T-helper 2 cell (primary cell): Measurements from ENCODE around the gene ELF1.
A peak's percentile ranks its signal among the peaks of the same experiment; 100 is the strongest.
"Not testable (repeated sequence)": the region's sequence is repeated elsewhere in the genome, so short reads cannot be mapped to it uniquely, and the experiment has no call there.

ENCODE experiments used
- DNase-seq, 5 experiments: peaks; one replicate each; pipeline versions ENCODE4 v3.0.0 to v3.0.0-alpha.2; 2012 to 2022
- total RNA-seq, 2 donors: gene quantifications; one replicate each; lab custom pipeline; 2026; lab: John Stamatoyannopoulos, UW

ELF1 gene
- total RNA-seq = 385 to 533 reads per million in 2 donors

DNA sequence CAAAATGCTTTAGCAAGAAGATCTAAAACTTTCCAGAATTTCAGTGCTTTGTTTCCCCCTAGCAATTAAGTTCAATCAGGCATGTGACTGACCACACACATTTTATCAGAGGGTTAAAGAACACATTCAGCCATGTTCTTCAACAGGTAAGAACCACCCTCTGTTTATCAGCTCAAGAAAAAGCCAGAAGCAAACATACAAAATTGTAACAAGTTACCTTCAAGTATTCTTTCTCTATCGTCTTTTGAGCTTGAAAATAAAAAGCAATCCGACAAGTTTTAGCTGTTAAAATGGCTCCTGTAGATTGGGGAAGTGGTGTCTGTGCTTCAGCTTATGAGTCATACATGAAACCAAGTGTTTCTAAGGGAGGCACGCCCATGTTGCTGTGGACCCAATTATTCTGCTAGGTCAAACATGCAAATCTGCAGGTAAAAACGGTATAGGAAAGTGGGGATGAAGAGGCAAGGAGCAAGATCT, at the start of gene ELF1:
TSS of gene ELF1 (minus strand) at position 306 of the 477 bp plus-strand sequence. CDS start 37,262 bp downstream, outside the sequence.
- DNase-seq = peak; percentile 13 to 94 (median 44)

DNA sequence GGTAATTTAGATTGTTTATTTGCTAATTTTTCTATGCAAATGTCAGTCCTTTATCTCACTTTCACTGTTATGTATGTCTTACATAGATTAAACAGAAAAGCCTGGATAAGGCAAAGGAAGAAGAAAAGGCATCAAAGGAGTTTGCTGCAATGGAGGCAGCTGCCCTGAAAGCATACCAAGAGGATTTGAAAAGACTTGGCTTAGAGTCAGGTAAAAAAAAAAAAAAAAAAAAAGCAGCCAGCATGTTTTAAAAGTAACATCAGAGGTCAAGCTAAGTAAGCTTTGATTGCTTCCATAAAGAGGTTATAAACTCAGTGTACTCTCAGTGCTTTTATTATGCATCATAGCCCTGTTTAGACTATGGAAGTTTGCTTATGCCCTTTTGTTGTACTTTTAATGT, 46.0 kb upstream of the ELF1 start:
- DNase-seq = no peak

DNA sequence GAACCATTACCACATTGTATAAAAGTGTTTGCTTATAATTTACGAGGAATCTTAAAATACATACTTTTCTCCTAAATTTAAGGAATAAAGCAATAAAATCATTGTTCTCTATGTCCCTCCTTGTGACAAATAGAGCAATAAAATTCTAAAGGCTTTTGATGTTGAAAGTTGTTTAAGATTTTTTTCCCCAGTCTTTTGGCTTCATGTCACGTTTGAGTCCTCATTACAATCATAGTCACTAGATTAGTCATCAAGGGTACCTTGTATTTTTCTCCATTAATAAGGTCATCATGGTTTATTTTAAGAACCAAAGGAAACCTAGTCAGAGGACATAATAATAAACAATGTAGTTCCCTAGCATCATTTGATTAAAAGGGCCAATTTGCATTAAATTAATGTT, 45.4 kb upstream of the ELF1 start:
- no peak for DNase-seq

DNA sequence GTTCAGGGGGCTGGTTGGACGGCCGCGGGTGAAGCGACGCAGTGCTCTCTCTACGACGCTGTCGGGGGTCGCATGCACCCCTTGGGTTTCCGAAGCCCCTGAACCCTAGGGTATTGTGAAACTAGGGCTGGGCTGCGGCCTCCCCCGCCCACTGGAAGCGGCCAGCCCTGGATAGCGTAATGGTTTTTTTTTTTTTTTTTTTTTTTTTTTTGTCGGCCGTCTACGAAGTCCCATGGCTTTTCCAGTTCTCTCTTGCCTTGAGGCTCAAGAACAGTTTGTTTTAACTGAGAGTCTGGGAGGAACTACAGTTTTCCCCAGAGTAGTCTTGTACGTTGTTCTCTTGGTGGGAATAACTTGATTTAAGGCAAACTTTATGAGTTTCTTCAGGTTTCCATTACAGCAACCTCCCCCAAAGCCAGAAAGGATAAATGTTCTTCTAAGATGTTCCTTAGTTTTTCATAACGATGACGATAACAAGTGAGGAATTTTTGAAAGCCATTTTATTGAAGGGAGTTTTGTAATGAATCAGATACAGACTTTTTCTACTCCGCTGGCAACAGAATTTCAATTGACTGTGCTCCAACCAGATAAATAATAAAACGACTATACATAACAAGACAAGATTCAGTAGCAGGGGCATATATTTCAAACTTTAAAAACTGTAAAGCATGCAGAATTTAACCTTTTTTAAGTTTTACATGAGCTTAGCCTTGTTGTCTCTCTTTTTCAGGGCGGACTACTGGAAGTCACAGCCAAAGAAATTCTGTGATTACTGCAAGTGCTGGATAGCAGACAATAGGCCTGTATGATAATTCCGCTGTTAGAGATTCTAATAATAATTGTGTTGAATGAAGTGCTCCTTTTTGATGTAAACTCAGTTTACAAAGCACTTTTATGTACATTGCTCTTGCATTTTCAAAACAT, 43.1 kb upstream of the ELF1 start:
- DNase-seq = no peak

DNA sequence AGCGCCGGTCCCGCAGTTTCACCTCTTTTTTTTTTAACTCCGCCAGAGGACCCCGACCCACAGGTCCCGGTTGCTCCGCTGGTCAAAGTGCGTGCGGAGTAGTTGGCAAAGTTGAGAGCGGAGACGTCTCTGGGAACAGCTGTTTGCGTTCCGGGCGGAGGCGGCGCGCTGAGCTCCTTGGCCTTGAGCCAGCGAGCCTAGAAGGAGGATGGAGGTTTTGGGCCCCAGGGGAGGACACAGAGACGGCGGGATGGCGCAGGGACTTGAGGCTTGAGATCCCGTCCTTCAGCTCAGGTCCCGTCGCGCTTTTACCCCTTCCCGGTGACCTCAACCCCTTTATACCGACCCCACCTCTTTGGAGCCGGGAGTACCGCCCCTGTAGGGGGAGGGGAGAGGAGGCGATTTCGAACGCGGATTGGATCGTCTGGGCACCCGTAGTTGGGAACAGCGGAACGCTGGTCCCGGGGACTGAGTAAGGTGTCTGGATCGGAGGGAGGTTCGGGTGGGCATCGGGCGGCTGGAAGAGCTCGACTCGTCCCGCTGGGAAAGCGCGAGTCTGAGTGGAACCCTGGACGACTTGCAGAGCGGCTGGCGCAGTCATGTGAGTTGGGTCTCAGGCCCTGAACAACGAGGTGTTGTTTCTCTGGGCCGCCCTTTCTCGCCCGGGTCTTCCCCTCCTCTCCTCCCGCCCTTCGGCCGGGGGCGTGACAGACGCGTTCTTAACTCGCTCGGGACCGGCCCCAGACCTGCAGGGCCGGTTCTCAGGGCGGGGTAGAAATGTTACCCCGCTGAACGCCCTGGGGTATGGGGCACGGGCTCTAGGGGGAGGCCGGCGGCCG, 42.2 kb upstream of the ELF1 start, which contains the start of gene WBP4:
TSS of gene WBP4 (plus strand) at position 435 of the 839 bp plus-strand sequence. CDS start at position 600, 165 bp downstream.
- DNase-seq = peak; percentile 57 to 91 (median 80)

DNA sequence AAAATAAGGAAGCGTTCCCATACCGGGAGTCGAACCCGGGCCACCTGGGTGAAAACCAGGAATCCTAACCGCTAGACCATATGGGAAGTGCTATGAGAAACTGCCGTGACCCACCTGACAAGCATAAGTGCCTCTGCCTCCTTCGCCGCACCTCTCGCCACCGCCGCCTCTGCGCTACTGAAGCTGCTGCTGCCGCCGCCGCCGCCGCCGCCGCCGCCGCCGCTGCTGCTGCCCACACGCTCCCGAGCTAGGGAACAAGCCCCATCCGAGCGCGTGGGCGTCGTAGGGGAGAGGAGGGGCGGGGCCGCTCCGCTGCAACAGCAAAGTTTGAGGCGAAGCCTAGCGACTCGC, 41.6 kb upstream of the ELF1 start:
- peak; percentile 59 to 93 (median 83) for DNase-seq

DNA sequence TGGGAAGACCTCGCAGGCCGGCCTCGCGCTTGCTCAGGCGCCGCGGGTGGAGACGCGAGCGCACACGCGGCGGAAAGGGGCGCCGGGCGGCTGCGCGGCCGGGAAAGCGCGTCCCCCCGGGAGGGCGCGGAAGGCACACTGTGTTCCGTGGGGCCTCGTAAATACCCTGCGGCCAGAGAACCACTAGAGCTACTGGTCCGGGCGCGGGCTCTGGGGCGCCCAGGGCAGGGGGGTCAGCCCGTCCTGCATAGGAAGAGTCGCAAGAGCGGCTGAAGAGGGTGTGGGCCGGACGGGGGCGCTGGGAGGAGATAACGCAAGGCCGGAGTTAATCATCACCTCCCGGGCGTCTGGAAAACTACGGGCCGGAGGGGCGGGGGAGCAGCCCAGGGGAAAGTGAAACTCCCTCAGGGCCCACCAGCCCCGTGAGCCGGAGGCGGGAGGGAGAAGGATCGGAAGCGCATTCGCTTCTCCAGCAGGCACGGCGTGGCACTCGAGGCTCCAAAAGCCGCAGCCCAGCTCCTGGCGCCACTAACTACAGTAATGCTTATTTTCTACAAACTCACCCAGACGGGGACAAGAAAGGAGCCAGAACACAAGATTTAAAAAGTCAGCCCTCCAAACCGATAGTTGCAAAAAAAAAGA, 41.1 kb upstream of the ELF1 start:
- DNase-seq = peak; percentile 38 to 70 (median 65)

DNA sequence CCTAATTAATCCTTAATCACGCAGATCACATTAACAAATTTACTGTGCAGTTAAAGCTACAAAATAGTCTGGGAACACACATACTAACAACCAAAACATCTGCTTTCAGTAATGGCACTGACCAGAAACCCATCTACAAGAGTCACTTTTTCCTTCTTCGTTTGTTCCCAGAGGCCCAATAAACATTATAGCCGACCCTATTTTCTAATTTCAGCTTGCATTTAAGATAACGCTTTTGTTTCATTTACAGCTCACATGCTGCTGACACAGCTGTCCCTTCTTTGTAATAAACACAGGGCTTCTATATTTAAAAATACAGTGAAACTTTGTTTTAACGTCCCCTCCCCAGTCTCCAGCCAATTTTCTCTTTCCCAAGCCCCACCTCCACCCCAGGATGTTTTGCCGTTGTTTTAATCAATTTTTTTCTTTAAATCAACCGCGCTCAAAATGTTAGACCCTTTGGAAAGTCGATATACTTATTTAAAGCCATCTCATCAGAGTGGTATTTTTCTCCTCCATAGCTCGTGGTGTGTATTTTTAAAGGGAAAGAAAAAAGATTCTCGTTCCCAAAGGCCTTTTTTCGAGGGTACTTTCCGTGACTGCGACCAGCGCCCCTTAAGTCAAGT, 40.5 kb upstream of the ELF1 start:
- no peak for DNase-seq

DNA sequence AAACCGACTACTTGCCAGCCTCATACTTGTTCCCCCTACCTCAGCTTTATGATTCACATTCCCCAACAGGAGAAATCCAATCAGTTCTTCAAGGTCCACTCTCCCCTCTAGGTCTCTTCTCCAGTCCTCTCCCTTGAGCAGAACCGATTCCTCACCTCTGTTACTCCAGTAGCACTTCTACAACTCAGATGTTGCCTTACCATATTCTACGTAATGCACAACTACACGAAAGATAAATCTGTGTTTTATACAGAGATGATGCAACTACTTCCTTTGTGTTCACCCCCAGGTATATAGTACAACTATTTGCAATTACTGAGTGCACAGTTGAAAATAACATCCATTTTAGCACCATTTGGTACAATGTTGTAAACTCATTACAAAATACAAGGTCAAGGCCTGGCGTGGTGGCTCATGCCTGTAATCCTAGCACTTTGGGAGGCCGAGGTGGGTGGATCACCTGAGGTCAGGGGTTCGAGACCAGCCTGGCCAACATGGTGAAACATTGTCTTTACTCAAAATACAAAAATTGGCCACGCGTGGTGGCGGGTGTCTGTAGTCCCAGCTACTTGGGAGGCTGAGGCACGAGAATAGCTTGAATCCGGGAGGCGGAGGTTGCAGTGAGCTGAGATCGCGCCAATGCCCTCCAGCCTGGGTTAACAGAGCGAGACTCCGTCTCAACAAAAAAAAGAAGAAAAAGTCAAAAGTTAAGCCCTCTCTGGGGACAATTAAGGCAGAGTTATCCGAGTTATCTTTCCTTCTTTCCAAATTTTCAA, 39.4 kb upstream of the ELF1 start:
- DNase-seq = peak in 1 of 5 experiments; percentile 6

DNA sequence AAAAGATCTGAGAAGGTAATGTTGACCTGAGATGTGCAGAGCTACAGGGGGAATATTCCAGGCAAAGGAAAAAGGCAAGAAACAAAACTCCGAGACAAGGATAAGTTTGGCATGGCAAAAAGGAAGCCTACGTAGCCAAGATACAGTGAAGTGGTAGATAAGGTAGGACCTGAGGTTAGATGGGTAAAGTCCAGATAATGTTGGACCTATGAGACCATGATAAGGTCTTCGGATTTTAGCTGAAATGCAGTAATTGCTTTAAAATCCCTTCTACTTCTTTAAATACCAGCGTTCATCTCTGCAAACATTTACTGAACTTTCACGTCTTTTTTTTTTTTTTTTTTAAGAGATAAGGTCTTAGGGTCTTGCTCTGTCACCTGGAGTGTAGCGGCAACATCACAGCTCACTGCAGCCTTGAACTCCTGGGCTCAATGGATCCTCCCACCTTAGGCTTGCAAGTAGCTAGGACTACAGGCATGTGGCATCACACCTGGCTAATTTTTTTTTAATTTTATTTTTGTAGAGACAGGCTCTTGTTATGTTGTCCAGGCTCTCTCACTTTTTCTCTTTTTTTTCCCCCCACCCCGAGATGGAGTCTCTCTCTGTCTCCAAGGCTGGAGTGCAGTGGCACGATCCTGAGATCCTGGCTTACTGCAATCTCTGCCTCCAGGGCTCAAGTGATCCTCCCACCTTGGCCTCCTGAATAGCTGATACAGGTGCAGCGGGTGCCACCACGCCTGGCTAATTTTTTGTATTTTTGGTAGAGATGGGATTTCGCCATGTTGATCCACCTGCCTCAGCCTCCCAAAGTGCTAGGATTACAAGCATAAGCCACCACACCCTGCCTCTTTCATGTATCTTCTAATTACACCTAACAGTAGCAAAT, 38.0 kb upstream of the ELF1 start:
- no peak for DNase-seq

DNA sequence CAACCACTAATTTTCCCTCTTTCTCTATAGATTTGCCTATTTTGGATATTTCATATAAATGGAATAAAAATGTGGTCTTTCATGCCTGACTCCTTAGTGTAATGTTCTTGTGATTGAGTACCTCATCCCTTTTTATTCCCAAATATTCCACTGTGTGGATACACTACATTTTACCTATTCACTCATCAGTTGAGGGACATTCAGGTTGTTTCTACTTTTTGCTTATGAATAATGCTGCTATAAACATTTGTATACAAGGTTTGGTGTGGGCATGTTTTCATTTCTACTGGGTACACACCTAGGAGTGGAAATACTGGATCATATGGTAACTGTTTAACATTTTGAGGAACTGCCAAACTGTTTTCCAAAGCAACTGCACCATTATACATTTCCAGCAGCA, 37.1 kb upstream of the ELF1 start:
- DNase-seq = no peak

DNA sequence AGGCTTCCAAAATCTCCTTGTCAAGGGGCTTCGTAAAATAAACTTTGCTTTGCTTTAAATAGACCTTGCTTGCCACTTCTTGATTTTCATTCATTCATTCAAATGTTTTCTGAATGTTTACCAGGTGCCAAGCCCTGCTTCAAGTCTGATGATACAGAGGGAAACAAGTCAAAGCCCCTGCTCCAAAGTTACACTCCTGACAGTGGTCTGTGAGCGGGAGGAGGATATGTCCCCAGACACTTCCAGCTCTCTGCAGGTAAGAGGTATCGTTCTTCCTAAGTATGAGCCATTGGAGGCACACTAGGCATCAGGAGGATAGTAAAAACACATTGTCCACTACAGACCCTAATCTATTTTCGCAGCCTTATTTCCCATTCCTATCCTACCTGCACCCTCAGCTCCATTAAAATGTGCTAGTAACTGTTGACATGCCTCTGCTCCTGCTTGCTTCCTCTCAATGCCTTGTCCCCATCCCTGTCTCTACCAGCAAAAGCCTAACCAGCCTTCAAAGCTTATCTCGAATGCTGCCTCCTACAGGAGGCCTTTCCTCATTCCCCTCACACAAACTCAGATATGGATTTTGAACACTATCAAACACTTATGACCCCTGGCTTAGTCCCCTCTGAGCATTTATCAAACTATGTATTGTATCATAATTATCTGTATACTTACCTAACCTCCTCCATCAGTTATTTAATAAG, 36.0 kb upstream of the ELF1 start:
- peak in 1 of 5 experiments; percentile 29 for DNase-seq

DNA sequence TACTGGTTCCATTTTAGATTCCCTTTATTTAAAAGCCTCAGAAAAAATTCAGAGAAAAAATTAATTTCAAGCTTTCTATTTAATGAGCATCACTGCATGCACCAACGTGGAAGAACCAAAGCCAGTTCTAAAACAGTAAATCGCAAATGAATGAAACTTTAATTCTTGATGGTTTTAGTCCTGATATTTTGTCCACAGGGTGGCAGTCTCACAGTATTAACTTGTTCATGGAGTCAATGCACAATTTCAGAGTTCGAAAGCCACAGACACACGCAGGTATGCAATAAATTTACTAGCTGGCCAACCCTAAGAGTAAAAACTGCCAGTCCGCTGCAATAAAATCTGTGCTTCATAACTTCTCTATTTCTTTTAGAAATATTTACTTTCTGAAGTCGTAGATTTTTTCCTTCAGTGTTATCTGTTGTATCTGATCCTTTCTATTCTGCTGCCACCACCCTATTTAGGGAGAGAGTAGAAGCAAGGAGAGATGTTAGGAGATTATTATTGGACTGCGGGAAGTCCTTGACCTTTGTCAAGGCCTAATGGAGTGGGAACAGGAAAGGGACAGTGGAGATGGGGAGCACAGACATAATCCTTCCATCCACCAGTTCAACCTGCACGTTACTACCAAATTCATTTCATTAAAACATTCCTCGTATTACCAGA, 35.2 kb upstream of the ELF1 start:
- peak in 2 of 5 experiments; percentile 28 to 78 for DNase-seq

DNA sequence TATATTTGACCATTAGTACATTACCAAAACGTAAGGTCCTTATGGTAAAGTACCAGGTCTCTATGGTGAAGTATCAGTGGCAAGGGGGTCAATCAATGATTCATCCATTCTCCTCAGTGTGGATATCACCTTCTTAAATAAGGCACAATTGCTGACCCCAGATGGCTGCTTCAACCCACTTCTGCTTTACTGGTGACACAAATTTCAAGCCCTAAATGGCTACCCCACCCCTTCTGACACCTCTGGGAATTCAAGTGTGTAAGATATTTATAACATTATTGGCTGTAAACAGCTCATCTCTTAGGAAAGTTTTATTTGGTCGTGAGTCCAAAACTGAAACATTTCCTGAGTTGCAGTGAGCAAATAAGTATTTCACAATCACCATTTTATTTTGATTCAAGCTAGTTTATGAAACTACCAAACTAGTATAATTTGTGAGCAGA, 34.3 kb upstream of the ELF1 start:
- DNase-seq = no peak

DNA sequence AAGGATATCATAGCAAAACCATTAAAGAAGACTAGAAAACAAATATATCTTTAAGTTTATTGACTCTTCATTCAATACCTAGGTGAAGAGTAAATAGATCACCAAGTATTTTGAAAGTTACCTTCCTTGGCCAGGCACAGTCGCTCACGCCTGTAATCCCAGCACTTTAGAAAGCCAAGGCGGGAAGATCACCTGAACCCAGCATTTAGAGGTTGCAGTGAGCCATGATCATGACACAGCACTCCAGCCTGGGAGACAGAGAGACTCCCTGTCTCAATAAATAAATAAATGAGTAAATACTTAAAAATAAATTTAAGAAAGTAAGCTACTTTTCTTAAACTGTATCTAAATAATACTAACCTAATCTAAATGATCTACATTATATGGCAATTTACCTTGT, 33.3 kb upstream of the ELF1 start:
- DNase-seq = no peak

DNA sequence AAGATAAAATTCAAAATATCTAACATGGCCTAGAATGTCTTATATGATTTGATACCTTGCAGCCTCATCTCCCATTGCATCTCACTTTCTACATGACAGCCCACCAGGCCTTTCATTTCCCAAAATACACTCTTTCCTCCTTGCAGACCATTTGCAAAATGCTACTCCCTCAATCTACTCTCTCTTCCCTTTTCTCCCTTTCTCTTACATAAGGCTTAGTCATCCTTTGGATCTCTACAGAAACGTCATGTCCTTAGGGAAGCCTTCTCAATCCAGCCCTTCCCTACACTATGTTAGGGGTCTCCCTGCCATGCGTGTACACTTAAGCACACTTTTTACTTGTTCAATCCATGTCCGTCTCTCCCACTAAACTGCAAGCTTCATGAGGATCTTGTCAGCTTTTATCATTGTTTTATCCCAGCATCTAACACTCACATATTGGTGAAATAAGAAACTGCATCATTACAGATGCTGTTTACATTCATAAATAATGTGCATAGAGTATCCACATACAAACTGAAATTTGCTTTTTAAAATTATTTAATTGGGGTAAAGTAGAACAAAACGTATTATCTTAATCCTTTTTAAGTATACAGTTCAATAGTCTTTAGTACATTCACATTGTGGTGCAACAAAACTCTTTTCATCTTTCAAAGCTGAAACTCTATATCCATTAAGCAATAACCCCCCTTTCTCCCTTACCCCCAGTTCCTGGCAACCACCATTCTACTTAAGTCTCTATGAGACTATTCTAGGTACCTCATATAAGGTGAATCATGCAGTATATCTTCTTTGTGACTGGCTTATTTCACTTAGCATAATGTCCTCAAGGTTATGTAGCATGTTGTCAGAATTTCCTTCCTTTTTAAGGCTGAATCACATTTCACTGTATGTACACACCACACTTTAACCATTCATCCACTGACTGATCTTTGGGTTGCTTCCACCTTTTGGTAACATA, 30.6 kb upstream of the ELF1 start:
- no peak for DNase-seq

DNA sequence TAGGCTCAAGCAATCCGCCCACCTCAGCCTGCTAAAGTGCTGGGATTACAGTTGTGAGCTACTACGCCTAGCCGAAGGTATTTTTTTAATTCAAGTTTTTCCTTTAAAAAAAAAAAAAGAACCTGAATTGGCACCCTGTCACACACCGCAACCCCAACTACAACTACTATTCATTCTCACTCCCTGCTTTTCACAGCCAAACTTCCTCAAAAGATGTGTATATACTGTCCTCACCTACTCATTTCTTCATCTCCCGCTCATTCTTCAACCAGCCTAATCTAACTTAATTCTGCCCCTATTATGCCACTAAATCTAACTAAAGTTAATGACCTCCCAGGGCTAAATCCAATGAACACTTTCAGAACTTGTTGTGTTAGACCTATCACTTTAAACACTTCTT, 29.5 kb upstream of the ELF1 start:
- DNase-seq = no peak

DNA sequence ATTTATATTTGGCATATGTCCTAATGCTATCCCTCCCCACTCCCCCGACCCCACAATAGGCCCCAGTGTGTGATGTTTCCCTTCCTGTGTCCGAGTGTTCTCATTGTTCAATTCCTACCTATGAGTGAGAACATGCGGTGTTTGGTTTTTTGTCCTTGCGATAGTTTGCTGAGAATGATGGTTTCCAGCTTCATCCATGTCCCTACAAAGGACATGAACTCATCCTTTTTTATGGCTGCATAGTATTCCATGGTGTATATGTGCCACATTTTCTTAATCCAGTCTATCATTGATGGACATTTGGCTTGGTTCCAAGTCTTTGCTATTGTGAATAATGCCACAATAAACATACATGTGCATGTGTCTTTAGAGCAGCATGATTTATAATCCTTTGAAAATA, 23.3 kb upstream of the ELF1 start:
- DNase-seq = not testable (repeated sequence)
